UCSD-AML1 (cell line): ENCODE results near the gene KCNA5.

Experiments
- DNase-seq: peaks from one replicate; lab custom pipeline; 2025; ENCODE audit not compliant: unreplicated experiment; lab: John Stamatoyannopoulos, UW

The KCNA5 gene

DNA sequence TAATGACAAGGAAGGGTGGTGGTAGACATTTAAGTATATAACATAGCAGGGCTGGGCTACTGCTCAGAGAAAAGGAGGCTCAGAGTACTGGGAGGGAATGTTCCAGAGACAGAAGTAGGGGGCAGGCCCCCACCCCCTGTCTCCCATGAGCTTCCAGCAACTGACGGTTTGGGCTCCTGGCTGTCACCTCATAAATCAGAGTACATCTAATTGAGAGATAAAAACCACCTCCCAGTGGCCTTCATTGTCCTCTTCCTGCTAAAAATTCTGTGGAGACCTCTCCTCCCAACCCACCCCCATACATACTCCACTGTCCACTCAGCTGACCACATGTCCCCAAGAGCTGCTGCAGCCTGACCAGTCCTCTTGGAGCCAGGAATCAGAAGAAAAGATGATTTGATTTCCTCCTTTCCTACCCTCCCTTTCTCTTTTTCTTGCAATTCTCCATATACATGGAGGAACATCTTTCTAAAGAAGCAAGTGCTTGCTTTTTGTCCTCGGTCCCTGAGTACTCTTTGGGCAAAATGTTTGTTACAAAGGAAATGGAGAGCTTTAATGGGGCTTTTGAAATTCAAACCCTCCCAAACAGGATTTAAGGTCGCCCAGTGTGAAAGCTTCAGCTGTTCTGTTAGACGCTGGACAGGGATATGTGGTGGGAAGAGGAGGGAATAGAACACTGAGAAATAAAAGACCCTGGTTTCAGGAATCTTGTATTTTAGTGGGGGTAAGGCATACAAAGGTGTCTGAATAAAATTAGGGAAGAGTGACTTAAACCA, 16.4 kb upstream of the KCNA5 start:
- no peak for DNase-seq

DNA sequence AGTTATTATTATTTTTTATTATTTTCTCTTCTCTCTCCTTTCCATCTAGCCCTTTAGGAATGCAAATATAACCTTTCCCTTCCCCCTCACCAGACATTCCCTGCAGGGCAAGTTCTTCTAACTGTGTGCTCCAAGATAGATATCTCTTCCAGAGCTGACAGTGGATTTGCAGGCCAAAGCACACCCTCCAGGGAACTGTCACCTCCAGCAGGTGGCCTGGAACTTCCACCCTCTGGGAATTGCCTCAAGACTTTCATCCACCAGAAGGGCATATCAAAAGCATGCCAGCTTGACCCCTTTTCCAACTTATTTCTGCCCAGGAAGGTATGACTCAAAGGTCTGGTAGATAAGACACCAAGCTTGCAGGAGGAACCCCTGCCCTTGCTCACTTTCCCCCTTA, 13.6 kb upstream of the KCNA5 start:
- no peak for DNase-seq

DNA sequence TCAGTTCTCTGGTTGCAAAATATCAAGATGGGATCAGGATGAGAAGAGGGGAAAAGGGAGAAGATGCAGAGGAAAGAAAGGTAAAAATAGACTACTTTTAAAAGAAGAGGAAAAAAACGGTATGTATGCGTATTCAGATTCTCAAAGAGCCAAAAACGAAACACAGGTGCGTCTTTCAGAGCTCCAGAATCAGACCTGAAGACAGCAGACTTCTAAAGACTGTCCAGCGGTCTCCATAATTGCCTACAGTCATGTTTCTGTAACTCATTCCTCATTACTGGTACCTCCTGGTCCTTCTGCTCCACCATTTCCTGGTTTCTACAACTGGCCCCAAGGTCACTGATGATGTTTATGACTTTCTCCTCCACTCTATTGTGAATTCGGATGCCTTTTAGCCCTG, 12.4 kb upstream of the KCNA5 start:
- no peak for DNase-seq

DNA sequence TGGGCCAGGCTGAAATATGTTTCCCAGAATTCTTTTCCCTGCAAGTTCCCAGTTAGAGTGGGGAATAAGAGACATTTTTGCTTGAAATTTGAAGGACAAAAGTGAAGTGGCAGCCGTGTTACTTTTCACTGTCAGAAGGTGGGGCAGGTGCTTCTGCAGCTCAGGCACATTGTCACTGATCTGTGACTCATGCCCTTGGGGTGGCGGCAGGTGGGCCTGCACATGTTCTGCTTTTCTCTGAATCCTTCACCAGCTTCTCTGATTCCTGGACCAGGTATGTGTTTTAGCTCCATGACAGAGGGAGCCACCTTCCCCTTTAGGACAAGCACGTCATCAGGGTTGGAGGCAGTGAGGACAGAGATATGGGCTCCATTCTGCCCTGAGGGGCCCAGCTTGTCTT, 11.7 kb upstream of the KCNA5 start:
- DNase-seq, result no peak

DNA sequence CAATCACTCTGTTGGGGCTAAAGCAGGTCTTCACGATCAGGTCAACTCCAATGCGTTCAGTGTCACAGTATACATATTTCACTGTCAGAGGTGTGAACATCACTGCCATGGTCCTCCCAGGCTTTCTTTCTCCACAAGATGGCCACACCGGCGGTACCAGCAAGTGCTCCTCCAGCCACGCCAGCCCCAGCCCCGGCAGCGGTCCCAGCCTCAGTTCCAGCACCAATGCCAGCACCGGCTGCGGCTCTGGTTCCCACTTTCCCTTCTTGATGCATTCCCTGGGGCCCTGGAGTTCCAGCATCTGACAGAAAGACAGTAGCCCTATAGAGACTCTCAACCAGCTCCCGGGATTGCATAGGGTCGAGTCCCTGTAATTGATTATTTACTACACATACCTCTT, 10.9 kb upstream of the KCNA5 start:
- no peak for DNase-seq

DNA sequence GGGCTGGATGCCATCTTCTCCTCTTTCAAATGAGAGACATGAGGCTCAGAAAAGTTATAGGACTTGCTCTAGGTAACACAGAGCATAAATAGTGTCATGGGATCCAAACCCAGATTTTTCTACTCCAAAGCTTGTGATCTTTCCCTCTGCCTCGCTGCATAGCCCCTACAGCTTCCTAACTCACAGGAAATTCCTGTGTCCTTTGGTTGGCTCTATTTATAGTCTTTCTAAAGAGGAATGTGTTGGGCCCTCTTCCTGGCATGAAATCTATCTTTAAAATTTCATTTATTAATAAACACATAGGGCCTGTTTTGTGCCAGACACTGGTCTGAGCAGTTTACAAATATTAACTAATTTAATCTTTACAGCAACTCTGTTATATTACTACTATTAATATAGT, 9.8 kb upstream of the KCNA5 start:
- no peak for DNase-seq

DNA sequence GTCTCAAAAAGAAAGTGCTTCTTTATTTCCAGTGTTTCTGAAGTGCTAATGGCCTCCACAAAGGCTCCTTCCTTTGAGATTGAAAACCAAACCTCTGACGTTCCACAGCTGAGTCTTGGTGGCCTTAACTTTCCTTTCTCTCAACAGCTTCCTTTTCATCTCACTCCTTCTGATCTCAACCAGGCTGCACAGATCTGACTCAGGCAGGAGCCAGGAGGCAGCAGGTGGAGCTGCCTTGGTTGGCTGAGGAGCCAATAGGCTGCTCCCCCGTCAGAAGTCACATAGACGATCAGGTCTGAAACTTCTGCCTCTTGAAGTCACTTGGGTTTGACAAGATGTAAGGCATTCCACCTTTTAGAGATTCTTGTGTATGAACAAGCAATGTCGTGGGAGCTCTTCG, 9.1 kb upstream of the KCNA5 start:
- no peak for DNase-seq

DNA sequence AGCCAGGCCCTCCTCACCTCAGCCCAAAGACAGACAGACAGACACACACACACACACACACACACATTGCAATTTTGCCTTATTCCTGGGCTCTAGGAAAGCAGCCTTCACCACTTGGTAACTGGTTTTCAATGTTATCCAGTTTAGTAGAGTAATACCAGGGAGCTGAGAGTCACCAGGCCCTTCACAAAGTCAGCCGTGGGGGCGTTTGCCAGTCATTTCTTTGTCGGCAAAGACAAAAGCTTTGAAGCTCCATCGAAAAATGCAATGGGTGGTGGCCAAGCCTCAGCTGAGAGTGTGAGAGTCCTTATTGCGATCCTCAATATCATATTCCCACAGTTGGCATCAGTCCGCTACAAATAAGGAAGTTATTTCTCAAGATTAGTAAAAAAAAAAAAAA, 8.1 kb upstream of the KCNA5 start:
- no peak for DNase-seq

DNA sequence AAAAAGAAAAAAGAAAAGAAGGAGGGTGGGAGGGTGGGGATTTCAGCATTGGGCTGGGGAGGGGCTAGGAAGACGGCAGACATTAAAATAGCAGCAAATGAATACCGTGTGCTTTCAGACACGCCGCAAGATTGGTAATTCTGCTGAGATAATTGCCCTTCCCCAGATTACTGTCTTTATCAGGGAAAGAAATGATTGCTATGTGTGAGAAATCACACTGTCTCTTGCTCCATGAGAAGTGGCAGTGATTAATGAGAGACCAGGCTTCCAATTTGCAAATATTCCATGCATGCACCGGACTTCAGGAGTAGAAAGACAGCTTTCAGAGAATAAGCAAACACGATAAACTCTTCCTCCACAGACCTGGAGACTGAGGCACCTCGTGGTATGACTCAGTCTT, 7.6 kb upstream of the KCNA5 start:
- DNase-seq, result no peak

DNA sequence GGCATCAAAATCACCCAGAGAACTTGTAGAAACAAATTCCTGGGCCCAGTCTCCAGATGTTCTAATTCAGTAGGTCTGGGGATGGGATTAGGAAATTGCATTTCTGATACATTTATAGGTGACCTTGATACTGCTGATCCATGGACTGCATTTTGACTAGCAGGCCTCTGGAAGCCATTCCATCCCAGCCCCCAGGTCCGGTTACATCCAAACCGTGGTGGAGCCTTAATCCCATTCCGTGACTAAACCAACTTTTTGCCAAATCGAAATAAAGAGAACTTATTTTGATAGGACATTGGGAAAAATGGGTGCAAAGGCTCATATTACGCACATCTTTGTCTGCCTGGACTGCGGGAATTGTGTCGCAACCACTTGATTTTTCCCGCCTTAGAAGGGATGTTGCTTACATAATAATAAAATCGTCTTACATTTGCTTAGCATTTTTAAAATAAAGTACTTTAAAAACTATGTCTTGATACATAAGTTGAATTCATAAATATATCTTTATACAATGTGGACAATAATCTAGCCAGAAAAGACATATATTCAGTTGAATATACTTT, 5.8 kb upstream of the KCNA5 start:
- DNase-seq, result no peak

DNA sequence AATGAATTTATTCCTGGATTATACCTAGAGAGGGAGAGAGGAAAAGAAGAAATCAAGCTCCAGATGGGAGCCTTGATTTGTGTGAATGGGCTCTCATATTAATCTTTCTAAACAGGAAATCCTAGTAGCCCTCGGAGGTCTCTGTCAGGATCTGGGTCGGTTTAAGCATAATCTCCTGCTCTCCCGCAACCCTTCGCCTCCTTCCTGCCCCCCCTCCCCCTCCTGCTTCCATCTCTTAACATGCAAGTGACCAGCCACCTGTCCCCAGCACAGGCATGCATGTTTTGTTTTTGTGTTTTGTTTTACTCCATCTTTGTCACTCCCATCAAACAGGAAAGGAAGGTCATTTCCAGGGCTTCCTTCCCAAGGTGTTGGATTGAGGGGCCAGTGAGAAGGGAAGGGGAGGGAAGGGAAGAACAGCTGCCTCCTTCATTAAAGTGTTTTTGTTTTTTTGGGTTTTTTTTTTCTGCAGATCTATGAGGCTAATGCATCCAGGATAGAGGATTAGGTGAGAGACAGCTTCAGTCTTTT, 4.8 kb upstream of the KCNA5 start:
- no peak for DNase-seq

DNA sequence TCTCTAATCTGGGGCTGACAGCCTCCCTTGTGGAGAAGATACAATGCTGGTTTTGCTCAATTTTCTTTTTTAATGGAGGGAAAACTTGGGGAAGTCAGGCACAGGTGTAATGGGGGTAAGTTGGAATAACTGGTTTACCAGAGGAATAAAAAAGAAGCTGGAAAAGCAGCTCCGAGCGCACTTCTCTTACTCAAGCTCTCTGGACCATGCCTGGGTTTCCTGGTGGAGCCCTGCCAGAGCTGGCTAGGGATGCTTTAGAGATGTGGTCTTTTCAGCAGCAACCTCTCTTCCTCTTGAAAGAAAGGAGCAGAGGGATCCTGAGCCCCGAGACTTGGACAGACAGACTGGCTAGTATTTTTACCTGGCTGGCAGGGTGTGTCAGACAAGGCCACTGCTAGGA, 3.9 kb upstream of the KCNA5 start:
- no peak for DNase-seq

DNA sequence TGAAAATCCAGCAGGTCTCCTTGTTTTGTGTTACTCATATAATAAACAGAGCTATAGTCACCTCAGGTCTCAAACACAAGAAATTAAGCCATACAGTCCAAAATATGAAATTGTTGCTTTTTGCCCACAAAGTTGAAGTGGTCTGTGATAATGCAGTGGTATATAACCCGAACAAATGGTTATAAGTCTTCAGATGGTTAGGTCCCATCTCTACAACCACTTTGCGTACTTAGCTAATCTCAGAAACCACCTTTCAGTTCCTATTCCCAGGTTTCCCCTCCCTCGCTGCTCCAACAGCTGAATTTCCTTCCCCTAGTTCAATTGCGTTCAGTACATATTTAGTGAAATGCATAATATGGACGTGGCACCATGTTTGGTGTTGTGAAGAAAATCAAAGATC, 3.3 kb upstream of the KCNA5 start:
- no peak for DNase-seq

DNA sequence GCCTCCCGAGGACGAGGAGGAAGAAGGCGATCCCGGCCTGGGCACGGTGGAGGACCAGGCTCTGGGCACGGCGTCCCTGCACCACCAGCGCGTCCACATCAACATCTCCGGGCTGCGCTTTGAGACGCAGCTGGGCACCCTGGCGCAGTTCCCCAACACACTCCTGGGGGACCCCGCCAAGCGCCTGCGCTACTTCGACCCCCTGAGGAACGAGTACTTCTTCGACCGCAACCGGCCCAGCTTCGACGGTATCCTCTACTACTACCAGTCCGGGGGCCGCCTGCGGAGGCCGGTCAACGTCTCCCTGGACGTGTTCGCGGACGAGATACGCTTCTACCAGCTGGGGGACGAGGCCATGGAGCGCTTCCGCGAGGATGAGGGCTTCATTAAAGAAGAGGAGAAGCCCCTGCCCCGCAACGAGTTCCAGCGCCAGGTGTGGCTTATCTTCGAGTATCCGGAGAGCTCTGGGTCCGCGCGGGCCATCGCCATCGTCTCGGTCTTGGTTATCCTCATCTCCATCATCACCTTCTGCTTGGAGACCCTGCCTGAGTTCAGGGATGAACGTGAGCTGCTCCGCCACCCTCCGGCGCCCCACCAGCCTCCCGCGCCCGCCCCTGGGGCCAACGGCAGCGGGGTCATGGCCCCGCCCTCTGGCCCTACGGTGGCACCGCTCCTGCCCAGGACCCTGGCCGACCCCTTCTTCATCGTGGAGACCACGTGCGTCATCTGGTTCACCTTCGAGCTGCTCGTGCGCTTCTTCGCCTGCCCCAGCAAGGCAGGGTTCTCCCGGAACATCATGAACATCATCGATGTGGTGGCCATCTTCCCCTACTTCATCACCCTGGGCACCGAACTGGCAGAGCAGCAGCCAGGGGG, 979 bp downstream of the KCNA5 start:
- no peak for DNase-seq

DNA sequence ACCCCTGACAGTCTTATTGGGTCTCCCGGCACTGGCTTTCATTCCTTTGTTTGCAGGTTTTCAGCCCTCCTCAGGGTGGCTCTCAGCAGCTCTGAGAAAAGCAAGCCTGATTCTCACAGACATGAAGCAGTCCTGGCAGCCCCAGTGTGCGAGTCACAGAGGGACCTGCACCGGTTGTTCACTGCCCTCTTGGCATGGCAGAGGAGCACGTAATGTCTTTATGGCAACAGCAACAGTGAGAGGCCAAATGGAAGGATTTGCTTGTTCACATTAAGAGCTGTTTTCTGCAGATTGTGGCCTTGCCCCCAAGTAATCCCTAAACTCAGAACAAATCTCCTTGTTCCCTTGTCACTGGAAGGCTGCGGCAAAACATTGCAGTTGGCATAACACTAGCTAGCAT, 3.4 kb downstream of the KCNA5 start:
- no peak for DNase-seq

DNA sequence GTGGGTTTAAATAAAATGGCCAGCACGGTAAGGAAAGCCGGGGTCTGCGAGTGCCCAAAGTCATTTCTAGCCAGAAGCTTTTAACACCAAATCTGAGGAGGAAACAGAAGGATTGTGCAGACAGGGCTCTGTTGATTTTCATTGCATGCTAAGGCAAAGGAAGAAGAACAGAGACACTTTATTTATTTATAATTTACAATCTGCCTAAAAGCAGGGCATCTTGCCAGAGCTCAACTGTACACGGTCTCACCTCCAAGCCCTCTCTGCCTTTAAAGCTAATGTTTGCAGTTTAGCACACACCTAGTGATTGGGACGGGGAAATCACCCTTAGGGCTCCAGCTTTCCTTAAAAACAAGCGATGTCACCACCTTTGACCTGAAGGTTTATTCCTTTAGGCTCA, 4.0 kb downstream of the KCNA5 start:
- no peak for DNase-seq

DNA sequence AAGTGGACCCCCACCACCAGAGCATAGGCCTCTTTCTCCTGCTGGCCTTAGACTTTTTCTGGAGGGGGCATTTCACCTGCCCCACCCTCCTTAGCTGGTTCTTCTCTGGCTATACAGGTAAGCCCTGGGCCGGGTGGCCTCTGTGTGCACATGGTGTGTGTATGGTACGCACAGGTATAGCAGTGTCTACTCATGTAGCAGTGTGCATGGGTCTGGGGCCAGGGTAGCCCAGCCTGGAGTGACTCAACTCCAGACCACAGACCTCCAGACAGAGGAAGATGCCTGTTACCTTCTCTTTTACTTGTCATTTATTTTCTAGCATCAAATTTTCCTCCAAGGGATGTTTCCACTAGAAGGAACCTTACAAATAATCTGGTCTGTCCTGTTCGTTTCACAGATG, 6.9 kb downstream of the KCNA5 start:
- no peak for DNase-seq

DNA sequence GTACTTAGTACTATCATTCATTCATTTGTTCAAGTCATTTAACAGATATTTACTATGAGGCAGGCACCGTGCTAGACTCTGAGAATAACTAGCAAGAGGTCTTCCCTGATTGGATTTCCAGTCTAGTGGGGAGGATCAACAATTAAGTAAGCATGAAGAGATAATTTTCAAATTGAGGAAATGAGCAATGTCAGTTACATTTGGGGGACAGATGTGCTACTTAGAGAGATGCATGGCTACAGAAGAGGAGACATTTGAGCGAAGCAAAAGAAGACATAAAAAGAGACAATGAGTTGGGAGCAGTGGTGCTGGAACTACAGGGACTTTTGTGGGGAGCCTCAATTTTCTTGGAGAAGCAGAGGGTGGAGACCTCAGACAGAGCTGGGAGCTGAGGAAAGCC, 7.7 kb downstream of the KCNA5 start:
- DNase-seq, result no peak

DNA sequence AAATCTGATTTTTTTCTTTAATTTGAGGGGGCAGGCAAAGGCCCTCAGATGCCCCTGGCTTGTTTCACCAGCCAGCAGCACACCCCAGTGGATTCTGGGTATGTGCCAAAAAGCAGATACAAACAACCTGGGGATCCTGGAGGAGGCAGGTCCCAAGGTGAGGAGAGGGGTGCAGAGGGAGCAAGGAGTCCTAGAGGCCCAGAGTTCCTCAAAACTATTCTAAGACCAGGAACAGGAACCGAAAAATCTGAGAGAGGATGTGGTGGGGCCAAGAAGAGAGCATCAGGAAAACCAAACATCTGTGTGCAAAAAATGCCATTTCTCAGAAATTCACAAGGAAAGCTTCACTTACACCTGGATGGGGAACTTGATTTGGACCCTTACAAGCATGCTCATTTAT, 8.2 kb downstream of the KCNA5 start:
- DNase-seq, result no peak

DNA sequence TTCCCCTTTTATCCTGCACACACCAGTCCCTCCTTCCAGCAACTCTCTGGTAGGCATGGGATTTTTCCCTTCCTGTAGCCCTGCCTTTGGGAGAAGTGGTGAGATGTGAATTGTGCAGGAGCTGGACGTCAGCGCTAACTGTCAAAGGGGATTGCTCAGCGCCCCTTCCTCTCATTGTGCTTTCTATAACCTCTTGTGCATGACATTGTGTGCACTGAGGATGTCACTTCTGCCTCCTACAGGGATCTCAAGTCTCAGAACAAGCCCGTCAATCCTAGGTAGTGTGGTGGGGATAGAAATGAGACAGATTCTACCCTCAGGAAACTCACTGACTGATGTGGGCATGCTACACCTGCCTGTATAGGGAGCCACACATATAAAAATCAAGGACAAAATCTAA, 8.7 kb downstream of the KCNA5 start:
- DNase-seq, result no peak

DNA sequence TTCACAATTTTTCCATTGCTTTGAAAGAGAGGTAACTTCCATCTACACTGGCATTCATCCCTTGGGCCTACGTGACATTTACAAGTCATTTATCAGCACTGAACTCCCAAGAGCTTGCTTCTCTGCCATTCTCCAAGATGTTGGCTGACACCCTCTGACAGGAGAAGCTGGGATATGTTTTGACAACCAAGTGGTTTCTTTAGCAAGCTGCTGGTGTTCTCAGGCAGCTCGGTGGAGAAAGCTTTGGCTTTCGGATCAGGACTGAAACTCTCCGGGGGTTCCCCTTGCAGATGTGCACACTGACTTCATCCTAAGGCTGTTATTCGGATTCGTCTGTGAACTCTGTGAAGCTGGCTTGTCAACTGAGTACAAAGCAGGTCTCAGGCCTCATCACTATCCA, 15.7 kb downstream of the KCNA5 start:
- DNase-seq, result no peak

DNA sequence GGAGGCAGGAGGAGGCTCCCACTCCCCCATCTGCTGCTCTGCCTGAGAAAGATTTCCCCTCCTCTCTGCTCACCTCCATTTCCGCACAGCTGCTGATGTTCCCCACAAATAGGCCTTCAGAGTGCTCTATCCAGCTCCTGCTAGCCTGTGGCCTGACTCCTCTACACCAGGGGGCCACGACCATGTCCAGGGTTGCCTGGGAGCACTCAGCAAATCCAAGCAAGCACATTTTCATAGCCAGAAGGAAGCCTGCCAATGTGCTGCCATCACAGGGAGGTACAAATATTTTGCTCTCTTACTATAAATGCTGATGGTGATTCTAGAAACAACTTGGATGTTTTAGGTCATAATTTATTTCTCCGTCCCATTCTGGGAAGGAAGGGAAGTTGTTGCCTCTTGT, 17.3 kb downstream of the KCNA5 start:
- no peak for DNase-seq
